ENCODE results near the gene KRT28.
"Not testable (repeated sequence)": the region's sequence is repeated elsewhere in the genome, so short reads cannot be mapped to it uniquely, and the experiment has no call there.

The KRT28 gene

DNA sequence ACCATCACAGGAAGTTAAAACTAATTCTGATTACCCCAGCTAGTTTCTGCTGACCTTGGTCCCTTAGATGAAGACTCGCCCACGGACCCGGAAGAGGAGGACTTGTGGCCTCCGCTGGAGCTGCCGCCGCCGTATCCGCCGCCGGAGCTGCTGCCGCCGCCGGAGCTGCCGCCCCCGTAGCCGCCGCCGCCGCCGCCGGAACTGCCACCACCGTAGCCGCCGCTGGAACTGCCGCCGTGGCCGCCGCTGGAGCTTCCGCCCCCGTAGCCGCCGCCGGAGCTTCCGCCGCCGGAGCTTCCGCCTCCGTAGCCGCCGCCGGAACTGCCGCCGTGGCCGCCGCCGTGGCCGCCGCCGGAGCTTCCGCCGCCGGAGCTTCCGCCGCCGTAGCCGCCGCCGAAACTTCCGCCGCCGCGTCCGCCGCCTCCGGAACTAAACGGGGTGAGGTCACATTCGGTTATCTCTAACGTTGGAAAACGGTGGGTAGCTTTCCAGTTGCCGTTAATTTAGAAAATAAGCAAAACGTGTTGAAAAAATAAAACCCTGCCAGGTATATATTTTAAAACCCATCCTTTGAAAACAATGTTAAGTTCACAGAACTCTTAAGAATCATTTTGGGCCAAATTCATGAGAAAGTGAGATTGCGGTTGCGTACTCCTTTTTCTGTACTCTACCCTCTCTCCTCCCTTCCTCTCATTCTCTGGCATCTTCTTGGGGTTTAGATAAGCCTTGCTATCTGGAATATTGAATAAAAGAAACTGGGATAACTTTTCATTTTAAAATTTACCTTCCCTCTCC is 19.2 kb upstream of the KRT28 start:
- no peak for FAIRE-seq

DNA sequence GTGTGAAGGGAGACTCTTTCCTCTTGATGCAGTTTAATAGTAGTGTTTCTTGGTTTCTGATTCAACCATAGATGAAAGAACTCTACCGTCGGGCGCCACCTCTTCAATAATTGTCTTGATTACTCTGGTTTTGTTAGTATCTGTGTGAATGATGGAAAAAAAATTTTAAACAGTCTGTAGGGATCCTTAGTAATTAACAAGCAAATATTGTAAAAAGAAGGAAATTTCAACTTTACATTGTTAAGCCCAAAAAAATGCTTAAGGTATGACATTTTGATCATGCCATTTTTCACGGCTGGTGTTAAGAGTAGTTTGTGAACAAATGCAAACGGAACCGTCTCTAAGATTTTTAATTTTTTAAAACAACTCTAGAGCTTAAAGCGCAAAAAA is 18.6 kb upstream of the KRT28 start:
- no peak for FAIRE-seq

DNA sequence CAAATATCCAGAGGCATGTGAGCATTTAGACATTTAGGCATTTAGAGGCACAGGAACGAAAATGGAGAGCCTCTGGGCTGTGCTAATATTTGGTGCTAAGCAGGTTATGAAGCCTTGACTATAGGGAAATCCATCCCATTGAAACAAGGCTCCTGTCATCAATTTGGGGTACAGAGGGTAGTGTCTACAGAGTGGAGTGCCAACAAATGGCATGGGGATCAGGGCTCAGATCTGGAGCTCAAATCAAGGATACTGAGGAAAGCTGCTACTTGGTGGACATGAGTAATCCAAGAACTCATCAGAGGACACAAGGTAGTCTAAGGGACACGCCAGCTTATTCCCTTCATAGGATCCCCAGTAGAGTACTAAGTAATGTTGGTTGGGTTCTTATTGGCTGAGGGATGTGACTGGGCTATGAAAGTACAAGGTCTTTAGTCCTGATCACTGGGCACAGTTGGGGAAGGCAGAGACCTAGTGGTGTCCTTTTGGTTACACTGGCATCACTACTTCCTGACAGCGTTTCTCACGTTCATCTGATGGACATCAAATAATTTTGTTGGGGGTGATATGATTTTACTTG is 17.4 kb upstream of the KRT28 start:
- no peak for FAIRE-seq

DNA sequence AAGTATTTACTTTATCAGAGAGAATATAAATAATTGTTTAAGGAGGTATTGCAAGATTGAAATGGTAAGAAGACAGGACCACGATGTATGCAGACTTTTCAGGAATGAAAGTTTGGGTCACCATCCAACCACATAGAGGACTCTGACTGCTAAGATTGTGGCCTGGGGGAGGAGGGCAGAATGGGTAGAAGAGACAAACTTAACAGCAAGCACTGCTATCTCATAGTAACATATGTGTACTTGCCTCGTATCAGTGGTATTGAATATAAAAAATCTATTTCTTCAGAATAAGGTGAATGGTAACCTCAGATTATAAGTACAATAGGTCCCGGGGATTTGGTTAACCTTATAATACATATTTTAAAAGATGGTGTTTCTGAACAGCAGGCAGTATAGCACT is 16.8 kb upstream of the KRT28 start:
- no peak for FAIRE-seq

DNA sequence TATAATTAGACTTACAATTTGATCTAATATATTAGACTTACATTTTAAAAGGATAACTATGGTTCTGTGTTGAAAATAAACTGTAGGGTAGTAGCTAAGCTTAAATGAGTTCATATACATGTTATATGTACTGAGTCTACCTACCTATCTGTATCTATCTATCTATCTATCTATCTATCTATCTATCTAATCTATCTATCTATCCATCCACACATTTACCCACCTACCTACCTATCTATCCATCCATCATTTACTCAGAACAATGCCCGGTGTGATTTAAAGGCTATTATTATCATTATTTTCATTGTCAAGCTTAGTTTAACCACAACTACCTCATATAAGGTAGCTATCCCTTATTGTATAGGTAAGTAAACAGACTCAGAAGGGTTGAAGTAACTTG is 15.6 kb upstream of the KRT28 start:
- no peak for FAIRE-seq

DNA sequence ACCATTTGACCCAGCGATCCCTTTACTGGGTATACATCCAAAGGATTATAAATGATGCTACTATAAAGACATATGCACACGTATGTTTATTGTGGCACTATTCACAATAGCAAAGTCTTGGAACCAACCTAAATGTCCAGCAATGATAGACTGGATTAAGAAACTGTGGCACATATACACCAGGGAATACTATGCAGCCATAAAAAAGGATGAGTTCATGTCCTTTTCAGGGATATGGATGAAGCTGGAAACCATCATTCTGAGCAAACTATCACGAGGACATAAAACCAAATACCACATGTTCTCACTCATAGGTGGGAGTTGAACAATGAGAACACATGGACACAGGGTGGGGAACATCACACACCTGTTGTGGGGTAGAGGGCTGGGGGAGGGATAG is 14.9 kb upstream of the KRT28 start:
- not testable (repeated sequence) for FAIRE-seq

DNA sequence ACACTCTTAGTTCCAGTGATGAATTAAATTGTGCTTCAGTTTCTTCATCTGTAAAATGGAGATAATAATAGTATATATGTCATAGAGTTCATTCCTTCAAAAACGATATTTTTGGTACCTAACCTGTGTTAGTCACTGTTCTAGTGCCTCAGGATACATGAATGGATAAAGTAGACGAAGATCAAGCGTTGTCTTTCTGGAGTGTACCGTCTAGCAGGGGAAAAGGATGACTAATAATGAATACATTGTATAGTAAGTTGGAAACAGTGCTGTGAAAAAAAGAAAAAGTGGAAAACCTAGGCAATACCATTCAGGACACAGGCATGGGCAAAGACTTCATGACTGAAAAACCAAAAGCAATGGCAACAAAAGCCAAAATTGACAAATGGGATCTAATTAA is 14.0 kb upstream of the KRT28 start:
- FAIRE-seq: no peak

DNA sequence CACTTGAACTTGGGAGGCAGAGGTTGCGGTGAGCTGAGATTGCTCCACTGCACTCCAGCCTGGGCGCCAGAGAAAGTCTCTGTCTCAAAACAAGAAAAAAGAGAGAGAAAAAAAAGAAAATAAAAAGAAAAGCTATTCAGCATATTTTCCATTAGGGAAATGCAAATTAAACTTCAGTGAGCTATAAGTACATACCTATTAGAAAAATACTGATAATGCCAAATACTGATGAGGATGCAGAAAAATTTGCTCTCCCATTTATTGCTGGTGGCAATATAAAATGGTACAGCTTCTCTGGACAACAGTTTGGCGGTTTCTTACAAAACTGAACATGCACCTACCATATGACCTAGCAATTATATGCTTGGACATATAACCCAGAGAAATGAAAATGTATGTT is 12.9 kb upstream of the KRT28 start:
- no peak for FAIRE-seq

DNA sequence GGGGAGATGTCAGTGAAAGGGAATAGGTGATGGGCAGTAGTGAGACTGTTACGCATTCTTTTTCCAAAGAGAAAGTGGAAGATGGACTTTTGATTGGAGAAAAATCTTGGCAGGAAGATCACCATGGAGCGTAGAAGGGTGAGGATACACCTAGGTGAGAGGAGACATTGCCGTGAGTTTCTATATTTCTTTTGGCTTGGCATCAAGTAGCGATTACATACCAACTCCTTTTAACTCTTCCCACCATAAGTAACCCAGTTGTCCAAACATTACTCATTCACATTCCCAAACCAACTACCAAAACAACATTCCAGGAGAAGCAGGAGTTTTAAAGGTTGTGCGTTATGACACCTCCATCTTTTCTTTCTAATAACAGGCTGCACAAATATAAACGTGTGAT is 10.7 kb upstream of the KRT28 start:
- no peak for FAIRE-seq

DNA sequence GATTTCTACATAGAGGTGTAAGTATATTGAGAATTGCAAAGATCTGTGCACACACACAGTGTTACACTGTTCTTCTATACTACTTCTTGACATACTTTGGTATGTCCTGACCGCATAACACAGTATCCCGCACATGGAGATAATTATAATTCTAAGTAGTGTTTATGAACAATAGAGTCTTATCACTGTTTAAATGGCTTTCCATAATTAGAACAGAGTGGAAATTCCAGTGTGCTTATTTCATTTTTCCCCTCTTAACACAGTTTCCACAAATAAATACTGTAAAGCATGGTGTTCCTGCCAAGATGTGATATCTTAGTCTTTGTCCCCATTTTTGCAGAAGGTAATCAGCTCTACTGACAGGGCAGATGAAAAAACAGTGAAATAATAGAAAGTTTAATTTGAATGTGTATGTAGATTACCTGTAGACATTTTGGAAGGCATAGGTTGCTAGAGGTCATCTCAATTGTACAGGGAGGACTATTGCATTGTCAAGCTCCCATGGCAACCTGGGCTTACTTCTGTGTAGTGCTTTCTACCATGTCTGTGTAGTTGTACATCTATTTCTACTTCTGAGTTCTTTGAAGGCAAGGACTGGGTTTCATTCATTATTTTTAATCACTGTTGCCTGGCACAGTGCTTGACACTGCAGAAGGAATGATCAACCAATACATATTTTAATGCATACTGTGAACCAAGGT is 10.1 kb upstream of the KRT28 start:
- FAIRE-seq: no peak

DNA sequence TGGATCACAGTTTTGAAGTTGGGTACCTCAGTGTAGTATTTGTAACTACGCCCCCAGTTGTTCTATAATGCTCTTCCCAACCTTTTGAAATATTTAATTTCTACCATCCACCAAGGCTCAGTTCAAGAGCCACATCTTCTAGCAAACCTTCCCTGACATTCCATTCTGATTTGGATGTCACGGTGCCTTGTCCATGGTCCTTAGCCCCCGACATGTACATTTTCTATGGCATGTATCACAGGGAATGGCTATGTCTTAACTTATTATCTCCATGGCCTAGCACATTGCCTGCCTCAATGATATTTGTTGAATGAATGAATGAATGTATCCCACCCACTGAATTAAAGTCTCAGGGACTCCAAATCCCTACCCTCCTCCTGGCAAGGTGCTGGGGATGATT is 6.4 kb upstream of the KRT28 start:
- FAIRE-seq: no peak

DNA sequence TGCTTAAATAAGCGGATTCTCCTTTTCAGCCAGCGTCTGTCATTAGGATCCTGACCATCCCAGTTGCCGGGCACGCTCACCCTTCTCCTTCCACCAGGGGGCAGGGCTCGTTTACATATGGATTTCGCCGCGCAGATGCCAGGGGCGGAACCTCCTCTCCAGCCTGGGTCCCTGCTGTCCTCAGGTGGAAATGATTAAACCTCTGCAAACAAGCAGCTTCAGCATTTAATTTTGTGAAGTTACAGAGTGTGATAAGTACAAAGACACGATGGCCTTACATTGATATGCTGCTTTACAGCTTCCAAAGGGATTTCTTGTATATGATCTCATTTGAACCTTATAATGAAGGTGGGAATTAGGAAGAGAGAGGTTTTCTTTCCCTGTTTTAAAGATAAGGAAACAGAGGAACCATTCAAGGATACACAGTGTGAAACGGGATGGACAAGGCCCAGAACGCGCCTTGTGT is 3.9 kb upstream of the KRT28 start:
- no peak for FAIRE-seq

DNA sequence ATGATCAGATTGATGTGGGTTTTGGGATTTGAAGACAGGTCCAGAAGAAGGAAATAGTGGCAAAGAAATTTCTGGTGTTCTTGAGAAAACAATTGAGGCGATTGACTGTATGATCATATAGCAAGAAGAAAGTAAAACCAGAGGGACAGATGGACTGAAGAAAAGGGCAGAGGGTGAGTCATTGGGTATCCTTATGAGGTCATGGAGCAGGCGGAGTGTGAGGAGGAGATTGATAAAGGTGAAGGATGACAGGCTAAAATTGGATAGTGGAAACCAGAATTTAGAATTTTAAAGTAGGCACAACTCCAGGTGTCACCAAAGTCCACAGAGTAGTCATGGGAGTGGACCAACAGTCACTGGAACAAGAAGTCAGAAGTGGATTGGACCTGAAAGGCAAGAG is 1.4 kb upstream of the KRT28 start:
- no peak for FAIRE-seq

DNA sequence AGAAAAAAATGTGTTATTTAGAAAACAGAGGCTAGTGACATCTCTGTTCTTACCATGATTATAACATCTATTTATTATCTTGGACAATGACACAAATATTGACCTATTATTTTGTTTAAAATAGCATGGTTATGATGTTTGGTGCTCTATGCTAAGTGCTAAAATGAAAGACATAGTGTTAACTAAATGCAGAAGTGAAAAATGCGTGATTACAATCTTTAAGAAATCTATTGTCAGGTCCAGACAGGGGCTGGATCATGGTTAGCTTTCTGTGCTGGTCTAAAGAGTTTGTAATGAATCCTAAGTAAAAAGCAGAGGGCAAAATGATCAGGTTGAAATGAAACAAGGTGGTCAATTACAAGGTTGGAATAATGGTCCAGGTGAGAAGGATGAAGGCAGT is 622 bp upstream of the KRT28 start:
- no peak for FAIRE-seq

DNA sequence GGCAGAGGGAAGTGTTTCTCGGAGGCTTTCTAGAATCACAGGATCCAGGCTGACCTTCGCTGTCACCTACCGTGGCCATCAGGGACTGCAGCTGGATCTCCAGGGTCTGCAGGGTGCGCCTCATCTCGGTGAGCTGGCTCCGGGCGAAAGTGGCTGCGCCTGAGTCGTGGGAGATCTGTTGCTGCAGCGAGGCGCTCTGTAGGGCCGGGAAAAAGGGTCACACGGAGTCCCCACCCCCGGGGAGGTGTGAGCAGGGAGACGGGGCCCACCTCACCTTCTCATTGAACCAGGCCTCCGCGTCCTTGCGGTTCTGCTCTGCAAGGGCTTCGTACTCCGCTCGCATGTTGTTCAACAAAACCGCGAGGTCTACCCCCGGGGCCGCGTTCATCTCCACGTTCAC is 2.9 kb downstream of the KRT28 start:
- no peak for FAIRE-seq

DNA sequence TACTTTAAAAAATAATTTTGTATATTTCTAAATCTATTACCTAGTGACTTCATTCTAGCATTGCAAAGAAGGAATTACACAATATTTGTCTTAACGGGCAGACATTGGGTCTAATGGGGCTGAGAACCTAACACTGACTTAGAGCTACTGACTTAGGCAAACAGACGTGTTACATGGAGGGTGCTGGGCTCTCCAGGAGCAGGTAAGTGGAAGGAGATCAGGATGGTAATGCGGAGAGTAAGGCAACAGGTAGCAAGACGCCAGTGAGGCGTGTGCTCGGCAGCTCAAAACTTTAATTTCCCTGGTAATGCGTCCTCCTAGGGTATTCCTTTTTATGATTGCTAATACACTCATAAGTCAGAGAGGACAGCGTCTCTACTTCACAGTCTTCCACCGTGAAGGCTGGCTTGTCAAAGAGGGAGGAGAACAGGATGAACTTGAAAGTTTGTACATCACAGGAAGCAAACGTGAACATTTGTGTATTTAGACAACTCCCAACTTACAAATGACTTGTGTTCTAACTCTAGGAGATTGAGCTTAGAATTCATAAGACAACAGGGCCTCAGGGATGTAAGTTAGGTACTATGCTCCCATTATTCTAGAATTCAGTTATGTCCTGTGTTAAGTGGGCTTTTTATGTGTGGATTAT is 4.6 kb downstream of the KRT28 start:
- no peak for FAIRE-seq

DNA sequence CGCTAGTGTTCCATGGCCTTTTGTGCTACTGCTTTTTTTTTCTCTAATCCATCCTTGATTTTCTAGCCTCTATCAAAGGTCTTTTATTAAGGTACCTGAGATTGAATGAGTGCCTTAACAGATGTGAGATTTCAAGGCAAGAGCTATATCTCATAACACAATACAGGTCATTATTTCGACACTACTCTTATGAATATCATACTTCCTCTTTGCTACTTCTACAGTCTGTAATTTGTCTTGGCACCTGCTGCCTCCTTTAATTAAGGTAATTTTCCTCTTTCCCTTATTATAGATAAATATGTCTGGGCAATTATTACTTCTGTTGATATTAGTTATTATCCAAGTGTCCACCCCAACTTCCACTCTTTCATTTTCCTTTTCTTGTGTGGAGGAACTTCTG is 5.3 kb downstream of the KRT28 start:
- FAIRE-seq: no peak

DNA sequence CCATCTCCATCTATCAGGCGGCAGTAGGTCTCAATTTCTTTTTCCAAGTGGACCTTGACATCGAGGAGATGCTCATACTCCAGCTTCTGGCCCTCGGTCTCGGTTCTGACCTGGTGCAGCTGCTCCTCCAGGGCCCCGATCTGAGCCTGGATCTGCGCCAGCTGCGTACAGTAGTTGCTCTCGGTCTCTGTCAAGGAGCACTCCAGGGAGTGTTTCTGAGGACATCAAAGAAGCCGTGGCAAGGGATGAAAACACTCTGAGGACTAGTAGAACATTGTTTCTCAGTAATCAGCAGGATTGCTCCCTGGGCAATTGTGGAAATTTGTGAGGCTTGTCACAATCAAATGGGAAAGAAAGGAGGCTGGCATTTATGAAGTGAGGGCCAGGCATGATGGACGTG is 5.9 kb downstream of the KRT28 start:
- no peak for FAIRE-seq

DNA sequence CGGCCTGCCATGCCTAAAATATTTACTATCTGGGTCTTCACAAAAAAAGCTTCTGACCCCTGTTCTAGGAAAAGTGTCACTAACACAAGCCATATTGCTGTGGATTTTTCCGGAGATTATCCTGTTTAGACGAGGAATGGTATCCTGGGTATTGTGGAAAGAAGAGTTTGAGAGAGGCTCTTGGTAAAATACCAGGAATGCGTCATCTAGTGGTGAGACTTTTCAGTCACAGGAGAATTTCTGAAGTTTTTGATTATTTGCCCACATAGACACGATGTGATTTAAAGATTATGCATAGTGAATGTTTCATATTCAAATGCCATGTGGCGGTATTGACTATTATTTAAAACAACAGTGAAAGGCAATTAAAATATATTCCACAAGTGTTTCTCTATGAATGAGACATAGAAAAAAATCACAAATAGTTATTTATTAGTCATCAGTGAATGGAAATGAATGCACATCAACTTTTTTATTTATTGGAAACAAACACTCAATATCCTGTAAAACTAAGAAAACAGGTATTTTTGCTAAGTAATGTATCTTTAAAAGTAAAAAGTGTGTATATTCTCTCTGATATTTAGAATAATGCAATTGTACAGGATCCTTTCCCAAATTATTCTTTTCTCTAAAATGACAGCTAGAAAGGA is 7.8 kb downstream of the KRT28 start:
- no peak for FAIRE-seq

DNA sequence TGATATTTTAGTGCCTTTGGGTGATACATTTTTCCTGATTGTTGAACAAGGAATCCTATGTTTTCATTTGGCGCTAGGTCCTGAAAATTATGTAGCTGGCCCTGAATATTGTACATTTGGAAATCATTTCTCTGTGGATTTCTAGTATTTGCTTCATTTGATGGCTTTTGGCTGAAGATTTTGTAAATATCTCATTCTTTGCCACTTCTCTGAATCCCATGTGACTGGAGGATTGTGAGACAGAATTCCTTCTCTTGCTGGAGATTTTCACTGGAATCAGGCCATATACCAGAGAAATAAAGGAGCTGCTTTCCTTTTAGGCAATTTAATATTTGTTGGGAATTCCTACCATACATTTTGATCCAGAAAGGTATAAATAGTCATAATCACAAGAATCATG is 8.6 kb downstream of the KRT28 start:
- no peak for FAIRE-seq

DNA sequence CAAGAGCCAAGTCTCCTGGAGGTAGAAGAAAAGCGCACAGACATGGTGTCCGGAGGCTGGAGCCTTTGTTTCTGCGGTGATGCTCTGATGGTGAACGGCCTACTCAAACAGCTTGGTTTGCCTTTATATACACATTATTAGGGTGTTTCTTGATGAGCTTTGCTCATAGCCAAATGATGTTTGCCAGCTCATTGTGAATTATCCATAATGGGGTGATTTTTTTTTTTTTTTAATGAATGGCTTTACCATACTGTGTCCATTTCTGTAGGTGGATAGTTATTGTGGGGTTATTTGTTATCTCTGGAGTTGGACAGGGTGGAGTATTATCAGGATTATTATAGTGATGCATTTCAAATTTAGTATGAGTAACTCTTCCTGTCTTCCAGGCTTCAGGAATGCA is 17.3 kb downstream of the KRT28 start, which contains the start of gene KRT27:
KRT27 (minus strand) TSS at position 101 of the 400 bp plus-strand sequence; CDS start at position 44, 57 bp downstream.
- FAIRE-seq: no peak

DNA sequence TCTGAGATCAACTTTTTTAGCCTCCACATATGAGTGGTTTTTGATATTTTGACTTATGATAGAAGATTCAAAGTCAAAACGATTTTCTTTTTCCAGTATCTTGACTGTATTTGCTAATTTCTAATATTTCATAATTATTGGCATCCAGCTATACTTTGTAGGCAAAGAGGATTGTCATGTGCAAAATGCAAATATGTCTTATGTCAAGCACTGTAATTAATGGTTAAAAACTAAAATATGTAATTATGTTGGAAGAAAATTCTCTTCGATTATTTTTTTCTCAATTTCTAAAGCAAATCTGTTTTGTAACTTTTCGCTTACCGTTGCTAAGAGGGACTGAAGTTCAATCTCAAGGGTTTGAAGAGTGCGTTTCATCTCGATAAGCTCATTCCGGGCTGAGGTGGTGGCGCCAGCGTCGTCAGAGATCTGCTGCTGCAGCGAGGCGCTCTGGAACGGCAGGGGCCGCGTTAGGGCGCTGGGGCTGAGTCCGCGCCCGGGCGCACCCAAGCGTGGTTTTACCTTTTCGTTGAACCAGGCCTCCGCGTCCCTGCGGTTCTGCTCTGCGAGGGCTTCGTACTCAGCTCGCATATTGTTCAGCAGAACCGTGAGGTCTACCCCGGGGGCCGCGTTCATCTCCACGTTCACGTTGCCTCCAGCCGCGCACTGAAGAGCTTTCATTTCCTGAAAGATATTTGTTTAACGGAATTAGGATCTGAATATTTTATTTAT is 20.4 kb downstream of the KRT28 start:
- FAIRE-seq: no peak
